IMR-90 (cell line): ENCODE measurements around the gene IFI44L. TPM values are rescaled to one million over a fixed set of nuclear protein-coding genes. Genes with fewer than 3 reads are reported as not detected.

ENCODE experiments used
- ATAC-seq: fragments of 200-7000 bp; cut with Tn5 transposase; 2 replicates; pipeline ENCODE4 v1.9.1; 2020; ENCODE audit warnings: low read depth, mild to moderate bottlenecking, moderate library complexity
- BruUV-seq: library from RNA; stranded (reverse); fragments of 400-500 nt; replicated peaks from 2 replicates; lab custom pipeline; 2021; lab: Mats Ljungman, UMichigan
- CTCF ChIA-PET: fragments of 300-600 bp; formaldehyde crosslinking; extraction: SDS; loops from one replicate; lab custom pipeline; 2021; ENCODE audit warnings: antibody characterized with exemption; lab: Yijun Ruan, JAX
- POLR2A ChIA-PET: fragments of 300-600 bp; sonication (Branson Sonifier 250); formaldehyde crosslinking; loops from one replicate; lab custom pipeline; 2022; ENCODE audit warnings: antibody characterized with exemption; ENCODE audit not compliant: unreplicated experiment; lab: Charles Lee
- DNase-seq: peaks from one replicate; pipeline ENCODE4 v3.0.0; 2013
- H2AFZ ChIP-seq: replicated peaks from 2 replicates; pipeline ENCODE3; 2013; ENCODE audit warnings: low read length, mild to moderate bottlenecking; ENCODE audit not compliant: poor library complexity
- H2AK5ac ChIP-seq: 2 replicates; pipeline ENCODE4 v1.6.1; 2013; ENCODE audit warnings: low read depth, low read length, inconsistent platforms
- H2AK9ac ChIP-seq: replicated peaks from 2 replicates; pipeline ENCODE3; 2013; ENCODE audit warnings: mild to moderate bottlenecking, low read depth, low read length, moderate library complexity; ENCODE audit not compliant: poor library complexity
- H2BK120ac ChIP-seq: 2 replicates; pipeline ENCODE4 v1.6.1; 2013; ENCODE audit warnings: low read depth, low read length, inconsistent platforms
- H2BK15ac ChIP-seq: 3 replicates; pipeline ENCODE4 v1.6.1; 2013; ENCODE audit warnings: low read depth, low read length, inconsistent platforms
- H2BK20ac ChIP-seq: 2 replicates; pipeline ENCODE4 v1.6.1; 2013; ENCODE audit warnings: low read depth, mild to moderate bottlenecking, inconsistent platforms, low read length, moderate library complexity
- H2BK5ac ChIP-seq: 2 replicates; pipeline ENCODE4 v1.6.1; 2013; ENCODE audit warnings: mild to moderate bottlenecking, low read depth, low read length, inconsistent platforms; ENCODE audit not compliant: poor library complexity, severe bottlenecking
- H3K14ac ChIP-seq: replicated peaks from 2 replicates; pipeline ENCODE4 v1.6.1; 2013; ENCODE audit warnings: low read depth, low read length, inconsistent platforms
- H3K18ac ChIP-seq: 2 replicates; pipeline ENCODE4 v1.6.1; 2013; ENCODE audit warnings: low read depth, low read length, control low read depth
- H3K23ac ChIP-seq: 2 replicates; pipeline ENCODE4 v1.6.1; 2013; ENCODE audit warnings: low read depth, low read length, inconsistent platforms
- H3K27ac ChIP-seq: 2 replicates; pipeline ENCODE4 v1.5.1; 2013; ENCODE audit warnings: mild to moderate bottlenecking, control low read depth, low read length; ENCODE audit not compliant: insufficient read depth
- H3K27me3 ChIP-seq: 2 replicates; pipeline ENCODE4 v1.6.1; 2013; ENCODE audit warnings: low read length; ENCODE audit not compliant: control insufficient read depth, insufficient read depth
- H3K36me3 ChIP-seq: 2 replicates; pipeline ENCODE4 v1.6.1; 2013; ENCODE audit warnings: low read length, mixed read lengths; ENCODE audit not compliant: control insufficient read depth, insufficient read depth
- H3K4ac ChIP-seq: 2 replicates; pipeline ENCODE4 v1.6.1; 2013; ENCODE audit warnings: low read depth, low read length, inconsistent platforms
- H3K4me1 ChIP-seq: 2 replicates; pipeline ENCODE4 v1.6.1; 2013; ENCODE audit warnings: low read length, mixed read lengths; ENCODE audit not compliant: control insufficient read depth, insufficient read depth
- H3K4me2 ChIP-seq: 2 replicates; pipeline ENCODE4 v1.6.1; 2013; ENCODE audit warnings: low read depth, mild to moderate bottlenecking, control low read depth, low read length, moderate library complexity
- H3K4me3 ChIP-seq: 2 replicates; pipeline ENCODE4 v1.5.1; 2013; ENCODE audit warnings: low read depth, mild to moderate bottlenecking, control low read depth, low read length, moderate library complexity; ENCODE audit not compliant: insufficient read depth
- H3K56ac ChIP-seq: 2 replicates; pipeline ENCODE4 v1.6.1; 2013; ENCODE audit warnings: low read length, inconsistent platforms; ENCODE audit not compliant: insufficient read depth; ENCODE audit errors: extremely low read depth
- H3K79me1 ChIP-seq, 2 experiments: 2 replicates each; pipeline ENCODE4 v1.6.1; 2013; ENCODE audit warnings: low read length in 2 of 2, inconsistent platforms in 1 of 2, low read depth in 1 of 2
- H3K9ac ChIP-seq: 2 replicates; pipeline ENCODE4 v1.6.1; 2013; ENCODE audit warnings: low read depth, low read length, control low read depth
- H3K9me1 ChIP-seq: 2 replicates; pipeline ENCODE4 v1.6.1; 2013; ENCODE audit warnings: low read length, inconsistent platforms; ENCODE audit not compliant: insufficient read depth
- H3K9me3 ChIP-seq: 2 replicates; pipeline ENCODE4 v1.6.1; 2013; ENCODE audit warnings: low read length; ENCODE audit not compliant: control insufficient read depth, insufficient read depth
- H4K20me1 ChIP-seq: 2 replicates; pipeline ENCODE4 v1.6.1; 2013; ENCODE audit warnings: low read length, inconsistent platforms; ENCODE audit not compliant: insufficient read depth
- H4K5ac ChIP-seq: 2 replicates; pipeline ENCODE4 v1.6.1; 2013; ENCODE audit warnings: mild to moderate bottlenecking, low read depth, low read length, control low read depth
- H4K8ac ChIP-seq, 2 experiments: 2 replicates each; pipeline ENCODE4 v1.6.1; 2013; ENCODE audit warnings: low read depth in 2 of 2, low read length in 2 of 2, control low read depth in 1 of 2, inconsistent platforms in 1 of 2
- H4K91ac ChIP-seq: 2 replicates; pipeline ENCODE4 v1.6.1; 2013; ENCODE audit warnings: low read depth, low read length, inconsistent platforms; ENCODE audit not compliant: insufficient read depth
- BHLHE40 ChIP-seq: fragments of 150-350 bp; IDR thresholded peaks from 2 replicates; pipeline ENCODE4 v1.6.1; 2016; ENCODE audit warnings: mild to moderate bottlenecking, low read depth, low read length
- CEBPB ChIP-seq: IDR thresholded peaks from 2 replicates; pipeline ENCODE4 v1.6.1; 2012; ENCODE audit warnings: low read depth, low read length, improper control_type of control experiment
- CHD1 ChIP-seq: IDR thresholded peaks from 2 replicates; pipeline ENCODE4 v1.6.1; 2012; ENCODE audit warnings: low read depth, low read length, improper control_type of control experiment
- CTCF ChIP-seq: conservative IDR thresholded peaks from 2 replicates; pipeline ENCODE4 v1.5.1; 2012; ENCODE audit warnings: mild to moderate bottlenecking, low read depth, low read length, improper control_type of control experiment
- ELK1 ChIP-seq: fragments of 150-350 bp; IDR thresholded peaks from 2 replicates; pipeline ENCODE4 v1.6.1; 2016; ENCODE audit warnings: low read depth, mild to moderate bottlenecking, low read length, moderate library complexity, borderline replicate concordance
- MAFK ChIP-seq: IDR thresholded peaks from 2 replicates; pipeline ENCODE4 v1.6.1; 2012; ENCODE audit warnings: low read depth, low read length, improper control_type of control experiment
- MAZ ChIP-seq: IDR thresholded peaks from 2 replicates; pipeline ENCODE4 v1.6.1; 2012; ENCODE audit warnings: low read depth, mild to moderate bottlenecking, low read length, improper control_type of control experiment, moderate library complexity, borderline replicate concordance
- MXI1 ChIP-seq: IDR thresholded peaks from 2 replicates; pipeline ENCODE4 v1.6.1; 2012; ENCODE audit warnings: low read depth, mild to moderate bottlenecking, low read length, moderate library complexity, borderline replicate concordance
- NFE2L2 ChIP-seq: fragments of 150-350 bp; IDR thresholded peaks from 2 replicates; pipeline ENCODE4 v1.6.1; 2016; ENCODE audit warnings: low read depth, mild to moderate bottlenecking, low read length
- RAD21 ChIP-seq: IDR thresholded peaks from 2 replicates; pipeline ENCODE4 v1.6.1; 2012; ENCODE audit warnings: low read length, improper control_type of control experiment
- RCOR1 ChIP-seq: IDR thresholded peaks from 2 replicates; pipeline ENCODE4 v1.6.1; 2012; ENCODE audit warnings: mild to moderate bottlenecking, low read length, improper control_type of control experiment; ENCODE audit not compliant: insufficient replicate concordance
- RFX5 ChIP-seq: IDR thresholded peaks from 2 replicates; pipeline ENCODE4 v1.8.0; 2012; ENCODE audit warnings: low read depth, mild to moderate bottlenecking, low read length, moderate library complexity
- SMC3 ChIP-seq: fragments of 150-350 bp; IDR thresholded peaks from 2 replicates; pipeline ENCODE4 v1.6.1; 2016; ENCODE audit warnings: low read depth, mild to moderate bottlenecking, antibody characterized with exemption, low read length, moderate library complexity
- USF2 ChIP-seq: fragments of 150-350 bp; IDR thresholded peaks from 2 replicates; pipeline ENCODE4 v1.6.1; 2017; ENCODE audit warnings: mild to moderate bottlenecking, antibody characterized with exemption, low read length, low read depth
- whole genome bisulfite sequencing, 2 experiments: methylation state at CpG; one replicate each; pipeline versions ENCODE4 v1.1.5 to v1.1.7; 2013; ENCODE audit warnings: missing lambda C conversion rate in 2 of 2; ENCODE audit not compliant: insufficient read length in 1 of 2; ENCODE audit errors: extremely low coverage in 2 of 2; 5-methylcytosine and 5-hydroxymethylcytosine counted together
- dilution Hi-C: fragments of 300-500 bp; cut with HindIII; formaldehyde crosslinking; loops from one replicate; pipeline ENCODE4 v1.14.3; 2018; ENCODE audit warnings: low sequenced_read_pairs; ENCODE audit not compliant: unreplicated experiment
- in situ Hi-C: fragments of 300-500 bp; cut with MboI; formaldehyde crosslinking; loops from 3 replicates; pipeline ENCODE4 v1.14.3; 2019; ENCODE audit warnings: low sequenced_read_pairs, inconsistent platforms, mixed read lengths
- intact Hi-C: fragments of 100-400 bp; cut with micrococcal nuclease; formaldehyde crosslinking; loops from 2 replicates; pipeline ENCODE4 v1.10.0; 2022
- polyA plus RNA-seq, 3 experiments: library from polyadenylated mRNA; depleted of rRNA; stranded (reverse); fragments of >200 nt; gene quantifications; 2 replicates each; pipeline ENCODE4 v1.2.3, GENCODE V29; 2012; ENCODE audit warnings: low replicate concordance in 1 of 3
- total RNA-seq: library from RNA; depleted of rRNA; stranded (reverse); fragments of >200 nt; gene quantifications from 2 replicates; pipeline ENCODE4 v1.2.3, GENCODE V29; 2012

Gene IFI44L
- total and polyA plus RNA-seq, 2 of the 4 experiments (the other 2 are of a cell fraction): 0.18 to 0.19 TPM

GRCh38 chr1:78619032-78619431 is 1.2 kb upstream of the IFI44L start:
- Histone ChIP-seq H3K27ac (no peak overlapping the region), H4K8ac (no peak overlapping the region), H4K91ac (no peak overlapping the region), H3K4me1 (peaks cover 2% of the 10 kb centered on the region), H4K20me1 (no peaks in the 10 kb centered on the region), H2BK120ac (no peak overlapping the region), H4K5ac (no peak overlapping the region), H3K79me1 (no peaks in the 10 kb centered on the region), H2BK5ac (no peak overlapping the region), H3K4ac (no peak overlapping the region), H3K9ac (no peak overlapping the region), H2AFZ (no peak overlapping the region), H3K14ac (no peak overlapping the region), H3K9me3 (no peaks in the 10 kb centered on the region), H3K36me3 (no peaks in the 10 kb centered on the region), H3K4me2 (no peak overlapping the region), H2BK20ac (no peak overlapping the region), H3K4me3 (no peak overlapping the region), H3K56ac (no peak overlapping the region), H2AK5ac (no peak overlapping the region), H3K23ac (no peak overlapping the region), H2AK9ac (no peak overlapping the region), H2BK15ac (no peak overlapping the region), H3K27me3 (no peaks in the 10 kb centered on the region), H3K18ac (no peak overlapping the region), H3K9me1 (no peaks in the 10 kb centered on the region)
- BruUV-seq: no TSS peak
- no peak for DNase-seq
- CTCF ChIA-PET: no interaction called here
- in situ Hi-C loops: no loop called here
- WGBS, 2 experiments: 100% methylated on average over 1 of the region's 3 CpGs; no CpG with 5 or more reads in 1 of the 2 experiments
- intact Hi-C loops: loop anchor here (5.0 kb wide), 2 partner anchors 213 to 578 kb away; no protein-coding TSS in a partner anchor
- POLR2A ChIA-PET: no interaction called here
- TF ChIP-seq RCOR1: no peak
- TF ChIP-seq BHLHE40: no peak
- TF ChIP-seq SMC3: no peak
- no peak for TF ChIP-seq CHD1
- TF ChIP-seq USF2: no peak
- TF ChIP-seq RFX5: no peak
- no peak for TF ChIP-seq MAZ
- peak; percentile 38; the same call in 1 of the 2 replicates for TF ChIP-seq MAFK
- no peak for TF ChIP-seq ELK1
- TF ChIP-seq RAD21: no peak
- no peak for TF ChIP-seq CEBPB
- no peak for TF ChIP-seq CTCF
- no peak for TF ChIP-seq MXI1
- peak; percentile 78 for TF ChIP-seq NFE2L2
- dilution Hi-C loops: no loop called here
- ATAC-seq: no peak
